Subcutaneous adipose tissue (tissue), 4 donors: ENCODE data around the gene PAPPA. TPM values are rescaled to one million over a fixed set of nuclear protein-coding genes. Genes with fewer than 3 reads are reported as not detected.

Experiments used
- CTCF ChIP-seq: fragments of 450-650 bp; IDR thresholded peaks from one replicate; pipeline ENCODE4 v1.5.1; 2016; ENCODE audit warnings: low read depth, mild to moderate bottlenecking, control low read depth, antibody characterized with exemption, moderate library complexity
- total RNA-seq, 4 donors: library from RNA; depleted of rRNA; stranded (reverse); fragments of >200 nt; gene quantifications; one replicate each; pipeline ENCODE4 v1.1.0, GENCODE V29; 2016

Gene PAPPA
- total RNA-seq, 4 donors from 2014 or later, result 1.3 to 3.9 (median 3.1) TPM

- no peak for TF ChIP-seq CTCF
Measured at GRCh38 chr9:116333254-116333653, 179.7 kb downstream of the PAPPA start.

- no peak for TF ChIP-seq CTCF
Measured at GRCh38 chr9:116334546-116335150, 181.1 kb downstream of the PAPPA start.

GRCh38 chr9:116335392-116335791 is 181.8 kb downstream of the PAPPA start:
- TF ChIP-seq CTCF, result no peak

- no peak for TF ChIP-seq CTCF
Measured at GRCh38 chr9:116336133-116336862, 182.7 kb downstream of the PAPPA start.

GRCh38 chr9:116337015-116337414 is 183.4 kb downstream of the PAPPA start:
- no peak for TF ChIP-seq CTCF

GRCh38 chr9:116340270-116340669 is 186.7 kb downstream of the PAPPA start:
- no peak for TF ChIP-seq CTCF

GRCh38 chr9:116342061-116342460 is 188.5 kb downstream of the PAPPA start:
- TF ChIP-seq CTCF, result no peak
